ENCODE measurements around the gene GCNA. TPM values are rescaled to one million over a fixed set of nuclear protein-coding genes. Genes with fewer than 3 reads are reported as not detected.
"Not testable (repeated sequence)": the region's sequence is repeated elsewhere in the genome, so short reads cannot be mapped to it uniquely, and the experiment has no call there.

GCNA gene
- total RNA-seq, 2 donors from 2014 or later, result 4.1 to 6.0 TPM

- DNase-seq (ENCODE audit: low spot score in 2 of 2) (no peak), ATAC-seq (no peak)
- Mint-ChIP-seq H3K9me3 (peaks cover 0 to 3% of the 10 kb centered on the region in 2 donors), H3K36me3 (no peaks in the 10 kb centered on the region), H3K27ac (no peak overlapping the region)
These were observed 61.8 kb downstream of the GCNA start for GRCh38 chrX:71640002-71640401.

- not testable (repeated sequence) for H3K27ac Mint-ChIP-seq; H3K9me3 Mint-ChIP-seq; DNase-seq (ENCODE audit: low spot score in 2 of 2); H3K36me3 Mint-ChIP-seq; ATAC-seq
These were observed 66.2 kb downstream of the GCNA start for GRCh38 chrX:71644406-71644805.

GRCh38 chrX:71650333-71650969, 72.2 kb downstream of the GCNA start:
- Mint-ChIP-seq H3K27ac (no peak overlapping the region), H3K36me3 (no peaks in the 10 kb centered on the region), H3K9me3 (no peaks in the 10 kb centered on the region)
- ATAC-seq (peak; percentile 88 to 95), DNase-seq (ENCODE audit: low spot score in 2 of 2) (no peak)

- ATAC-seq, result peak; percentile 50 to 62
- H3K36me3 Mint-ChIP-seq, result no peaks in the 10 kb centered on the region
- peaks cover 0 to 8% of the 10 kb centered on the region in 2 donors for H3K9me3 Mint-ChIP-seq
- peak in 1 of 2 donors; percentile 54 for DNase-seq (ENCODE audit: low spot score in 2 of 2)
- H3K27ac Mint-ChIP-seq, result no peak overlapping the region
These were observed 74.2 kb downstream of the GCNA start for GRCh38 chrX:71652405-71652804.

GRCh38 chrX:71653344-71653743, 75.1 kb downstream of the GCNA start:
- Mint-ChIP-seq H3K9me3 (peaks cover 0 to 8% of the 10 kb centered on the region in 2 donors), H3K36me3 (no peaks in the 10 kb centered on the region), H3K27ac (no peak overlapping the region)
- ATAC-seq (no peak), DNase-seq (ENCODE audit: low spot score in 2 of 2) (no peak)

- no peak for ATAC-seq
- no peak for DNase-seq (ENCODE audit: low spot score in 2 of 2)
- H3K27ac Mint-ChIP-seq, result no peak overlapping the region
- peaks cover 0 to 8% of the 10 kb centered on the region in 2 donors for H3K9me3 Mint-ChIP-seq
- no peaks in the 10 kb centered on the region for H3K36me3 Mint-ChIP-seq
These were observed 79.0 kb downstream of the GCNA start for GRCh38 chrX:71657267-71657666.

- DNase-seq (ENCODE audit: low spot score in 2 of 2) (no peak), ATAC-seq (no peak)
- Mint-ChIP-seq H3K9me3 (peaks cover 0 to 8% of the 10 kb centered on the region in 2 donors), H3K36me3 (no peaks in the 10 kb centered on the region), H3K27ac (no peak overlapping the region)
These were observed 81.1 kb downstream of the GCNA start for GRCh38 chrX:71659342-71659741.

GRCh38 chrX:71659959-71660358, 81.7 kb downstream of the GCNA start:
- Mint-ChIP-seq H3K36me3 (no peaks in the 10 kb centered on the region), H3K9me3 (peaks cover 0 to 8% of the 10 kb centered on the region in 2 donors), H3K27ac (no peak overlapping the region)
- ATAC-seq (no peak), DNase-seq (ENCODE audit: low spot score in 2 of 2) (no peak)

GRCh38 chrX:71660562-71661416, 82.6 kb downstream of the GCNA start:
- DNase-seq (ENCODE audit: low spot score in 2 of 2), result no peak
- ATAC-seq, result no peak
- H3K9me3 Mint-ChIP-seq, result peaks cover 0 to 8% of the 10 kb centered on the region in 2 donors
- H3K27ac Mint-ChIP-seq, result no peak overlapping the region
- no peaks in the 10 kb centered on the region for H3K36me3 Mint-ChIP-seq

- H3K36me3 Mint-ChIP-seq, result no peaks in the 10 kb centered on the region
- peaks cover 0 to 1% of the 10 kb centered on the region in 2 donors for H3K9me3 Mint-ChIP-seq
- ATAC-seq (no peak), DNase-seq (ENCODE audit: low spot score in 2 of 2) (no peak)
- peak overlapping the region in 1 of 2 donors; percentile 78 for H3K27ac Mint-ChIP-seq
These were observed 83.7 kb downstream of the GCNA start for GRCh38 chrX:71661919-71662318.

- peak overlapping the region; percentile 78 to 85 for H3K27ac Mint-ChIP-seq
- peak; percentile 19 to 37 for ATAC-seq
- not testable (repeated sequence) for H3K9me3 Mint-ChIP-seq; H3K36me3 Mint-ChIP-seq; DNase-seq (ENCODE audit: low spot score in 2 of 2)
These were observed 84.4 kb downstream of the GCNA start for GRCh38 chrX:71662654-71663053.

Other genes starting within 250 kb of the GCNA start
- 10 to 100 TPM; 38.1 to 43.1 TPM for gene TAF1, start 212.1 kb upstream of the GCNA start, total RNA-seq
- gene OGT, start 45.3 kb upstream of the GCNA start, total RNA-seq, result 100 to 1,000 TPM; 362 to 427 TPM
- 10 to 100 TPM in 1 of 2 donors, 1 to 10 TPM in 1; 6.8 to 43.0 TPM for gene CXCR3, start 40.1 kb downstream of the GCNA start, total RNA-seq
- not detected for gene CXorf49, start 139.8 kb downstream of the GCNA start, total RNA-seq
- gene CXorf49B, start 184.9 kb downstream of the GCNA start, total RNA-seq, result not detected

Data from activated naive CD4-positive, alpha-beta T cell treated with anti-CD3 and anti-CD28 coated beads, Interleukin-2, amount 50 U/mL, for 72 hours (primary cell).